ENCODE data around the gene ZZZ3. TPM values are rescaled to one million over a fixed set of nuclear protein-coding genes. Genes with fewer than 3 reads are reported as not detected.

ZZZ3 gene
- total and polyA plus RNA-seq, 2 donors (not counting 1 experiment from before 2014, with no cell fraction given), result 14.4 to 65.7 TPM

GRCh38 chr1:77659879-77660593 is 22.4 kb downstream of the ZZZ3 start:
- CTCF ChIA-PET, result no interaction called here
- Histone ChIP-seq H3K4me1 (ENCODE audit: control insufficient read depth in 2 of 2, insufficient read depth in 2 of 2, low read length in 2 of 2) (no peaks in the 10 kb centered on the region), H3K4me2 (replicated peaks; ENCODE audit: low read depth, low read length, poor library complexity, severe bottlenecking) (no peak overlapping the region), H3K4me3 (ENCODE audit: control extremely low read depth in 1 of 5, extremely low read depth in 1 of 5, insufficient read depth in 1 of 5, low read depth in 2 of 5, low read length in 4 of 5) (no peak overlapping the region), H4K20me1 (ENCODE audit: control insufficient read depth, insufficient read depth, low read length, poor library complexity, severe bottlenecking) (peaks cover 68% of the 10 kb centered on the region), H3K79me2 (ENCODE audit: control insufficient read depth, insufficient read depth, low read length) (peaks cover 89% of the 10 kb centered on the region), H3K9me3 (ENCODE audit: control extremely low read depth in 1 of 3, control insufficient read depth in 2 of 3, insufficient read depth in 1 of 3, low read length in 2 of 3) (peaks cover 0 to 6% (median 0%) of the 10 kb centered on the region in 3 donors), H3K9ac (ENCODE audit: low read length) (no peak overlapping the region), H3K27ac (ENCODE audit: low read length in 2 of 2) (no peak overlapping the region), H3K27me3 (replicated peaks in 1 of 4; ENCODE audit: control extremely low read depth in 1 of 4, control insufficient read depth in 3 of 4, insufficient read depth in 4 of 4, low read length in 3 of 4) (no peaks in the 10 kb centered on the region), H3K36me3 (replicated peaks in 1 of 2; ENCODE audit: control extremely low read depth in 1 of 2, control insufficient read depth in 1 of 2, extremely low read depth in 1 of 2, insufficient read depth in 2 of 2, low read length in 1 of 2) (no peaks in the 10 kb centered on the region), H2AFZ (ENCODE audit: insufficient read depth, low read depth, low read length, poor library complexity, severe bottlenecking) (no peak overlapping the region)
- no peak for DNase-seq
- Mint-ChIP-seq H3K4me1 (peaks cover 29% of the 10 kb centered on the region), H3K9me3 (ENCODE audit: insufficient read depth) (no peaks in the 10 kb centered on the region), H3K27me3 (no peaks in the 10 kb centered on the region), H3K27ac (no peak overlapping the region), H3K4me3 (no peak overlapping the region)
- TF ChIP-seq EZH2 (IDR thresholded peaks at IDR 0.05; ENCODE audit: borderline replicate concordance, insufficient read depth, low read depth, low read length, poor library complexity, severe bottlenecking) (no peak), CTCF (IDR thresholded peaks at IDR 0.05) (no peak)
- POLR2A ChIA-PET, result no interaction called here
- WGBS (ENCODE audit: insufficient coverage), result 100% methylated on average over 1 of the region's 4 CpGs
- ATAC-seq (ENCODE audit: low read depth), result no peak
- intact Hi-C loops (cut with micrococcal nuclease), result no loop called here

GRCh38 chr1:77658271-77658670 is 24.2 kb downstream of the ZZZ3 start:
- Mint-ChIP-seq H3K4me3 (no peak overlapping the region), H3K27ac (no peak overlapping the region), H3K9me3 (ENCODE audit: insufficient read depth) (no peaks in the 10 kb centered on the region), H3K27me3 (no peaks in the 10 kb centered on the region), H3K4me1 (peaks cover 24% of the 10 kb centered on the region)
- Histone ChIP-seq H3K9ac (ENCODE audit: low read length) (no peak overlapping the region), H3K4me1 (ENCODE audit: control insufficient read depth in 2 of 2, insufficient read depth in 2 of 2, low read length in 2 of 2) (no peaks in the 10 kb centered on the region), H3K4me2 (replicated peaks; ENCODE audit: low read depth, low read length, poor library complexity, severe bottlenecking) (no peak overlapping the region), H3K9me3 (ENCODE audit: control extremely low read depth in 1 of 3, control insufficient read depth in 2 of 3, insufficient read depth in 1 of 3, low read length in 2 of 3) (peaks cover 0 to 6% (median 0%) of the 10 kb centered on the region in 3 donors), H4K20me1 (ENCODE audit: control insufficient read depth, insufficient read depth, low read length, poor library complexity, severe bottlenecking) (peaks cover 57% of the 10 kb centered on the region), H3K27ac (ENCODE audit: low read length in 2 of 2) (no peak overlapping the region), H2AFZ (ENCODE audit: insufficient read depth, low read depth, low read length, poor library complexity, severe bottlenecking) (no peak overlapping the region), H3K36me3 (replicated peaks in 1 of 2; ENCODE audit: control extremely low read depth in 1 of 2, control insufficient read depth in 1 of 2, extremely low read depth in 1 of 2, insufficient read depth in 2 of 2, low read length in 1 of 2) (no peaks in the 10 kb centered on the region), H3K79me2 (ENCODE audit: control insufficient read depth, insufficient read depth, low read length) (peaks cover 82% of the 10 kb centered on the region), H3K4me3 (ENCODE audit: control extremely low read depth in 1 of 5, extremely low read depth in 1 of 5, insufficient read depth in 1 of 5, low read depth in 2 of 5, low read length in 4 of 5) (no peak overlapping the region), H3K27me3 (replicated peaks in 1 of 4; ENCODE audit: control extremely low read depth in 1 of 4, control insufficient read depth in 3 of 4, insufficient read depth in 4 of 4, low read length in 3 of 4) (no peaks in the 10 kb centered on the region)
- intact Hi-C loops (cut with micrococcal nuclease), result no loop called here
- no peak for TF ChIP-seq CTCF (IDR thresholded peaks at IDR 0.05)
- no peak for TF ChIP-seq EZH2 (IDR thresholded peaks at IDR 0.05; ENCODE audit: borderline replicate concordance, insufficient read depth, low read depth, low read length, poor library complexity, severe bottlenecking)
- no peak for ATAC-seq (ENCODE audit: low read depth)
- no CpG with 5 or more reads among the region's 6 CpGs for WGBS (ENCODE audit: insufficient coverage)
- DNase-seq, result no peak
- POLR2A ChIA-PET, result no interaction called here
- CTCF ChIA-PET, result interaction anchor here (0.7 kb wide), 1 partner anchor 57 kb away, joined by 3 read pairs; no protein-coding TSS in a partner anchor

Data from B cell (primary cell).